CD4-positive, alpha-beta T cell treated with Interleukin-1 beta for 1 hour (primary cell): ENCODE results near the gene MLKL.
"Not testable (repeated sequence)": the region's sequence is repeated elsewhere in the genome, so short reads cannot be mapped to it uniquely, and the experiment has no call there.

Experiments
- DNase-seq, 2 donors: peaks; one replicate each; pipeline ENCODE4 v3.0.0-alpha.2; 2020 to 2022

MLKL gene

DNA sequence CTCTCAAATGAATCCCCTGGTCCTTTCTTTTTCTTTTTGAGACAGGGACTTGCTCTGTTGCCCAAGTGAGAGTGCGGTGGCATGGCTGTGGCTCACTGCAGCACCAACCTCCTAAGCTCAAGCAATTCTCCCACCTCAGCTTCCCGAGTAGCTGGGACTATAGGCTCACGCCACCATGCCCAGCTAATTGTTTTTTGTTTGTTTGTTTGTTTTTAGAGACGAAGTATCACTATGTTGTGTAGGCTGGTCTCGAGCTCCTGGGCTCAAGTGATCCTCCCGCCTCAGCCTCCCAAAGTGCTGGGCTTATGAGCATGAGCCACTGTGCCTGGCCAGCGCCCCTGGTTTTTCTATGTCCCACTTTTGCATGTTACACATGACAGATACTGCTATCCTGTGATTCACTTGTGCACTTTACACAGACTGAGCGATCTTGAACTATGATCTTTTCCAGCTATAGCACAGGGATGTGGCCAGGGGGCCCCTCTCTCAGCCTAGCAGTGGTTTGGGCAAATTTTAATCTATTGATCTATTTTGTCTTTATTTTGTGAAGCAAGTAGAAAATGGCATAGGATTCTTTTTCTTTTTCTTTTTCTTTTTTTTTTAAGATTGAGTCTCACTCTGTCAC is 31.3 kb upstream of the MLKL start:
- no peak for DNase-seq

DNA sequence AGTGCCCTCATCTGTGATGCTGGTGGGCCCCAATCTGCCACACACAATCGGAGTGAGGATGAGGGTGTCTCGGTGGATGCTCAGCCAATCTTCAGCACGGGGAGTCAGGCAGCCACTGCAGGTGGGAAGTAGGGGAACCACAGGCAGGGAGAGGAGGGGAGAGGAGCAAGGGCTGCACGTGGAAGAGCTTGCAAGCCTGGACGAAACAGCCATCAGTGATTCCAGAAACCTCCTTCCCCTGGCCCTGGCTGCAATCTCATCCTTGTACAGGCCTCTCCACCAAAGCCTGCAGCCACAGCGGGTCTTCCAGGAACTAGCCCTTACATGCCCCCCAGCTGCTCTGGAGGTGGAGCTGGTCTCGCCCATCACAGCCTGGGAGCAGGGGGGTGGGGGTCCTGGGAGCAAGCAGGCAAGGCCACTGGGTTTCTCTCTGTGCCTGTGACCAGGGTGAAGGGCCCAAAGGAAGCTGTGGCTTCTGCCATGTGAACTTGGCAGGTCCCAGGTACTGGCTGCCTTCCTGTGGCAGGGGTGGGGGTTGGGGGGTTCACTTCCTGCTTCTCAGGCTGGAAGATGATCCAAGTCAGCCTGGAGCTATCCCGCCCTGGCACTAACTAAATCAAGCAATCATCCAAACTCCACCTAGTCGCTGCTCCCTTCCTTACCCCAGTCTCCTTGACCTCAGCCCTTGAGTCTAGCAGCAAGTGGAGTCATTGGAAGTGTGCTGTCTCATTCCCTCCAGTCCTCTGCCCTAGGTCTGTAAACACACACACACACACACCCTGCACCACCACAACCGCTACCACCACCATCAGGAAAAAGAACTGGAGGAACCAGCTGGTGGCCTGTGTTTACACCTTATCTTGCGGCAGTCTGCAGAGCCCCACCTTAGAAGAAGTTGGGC is 29.4 kb upstream of the MLKL start:
- DNase-seq = no peak

DNA sequence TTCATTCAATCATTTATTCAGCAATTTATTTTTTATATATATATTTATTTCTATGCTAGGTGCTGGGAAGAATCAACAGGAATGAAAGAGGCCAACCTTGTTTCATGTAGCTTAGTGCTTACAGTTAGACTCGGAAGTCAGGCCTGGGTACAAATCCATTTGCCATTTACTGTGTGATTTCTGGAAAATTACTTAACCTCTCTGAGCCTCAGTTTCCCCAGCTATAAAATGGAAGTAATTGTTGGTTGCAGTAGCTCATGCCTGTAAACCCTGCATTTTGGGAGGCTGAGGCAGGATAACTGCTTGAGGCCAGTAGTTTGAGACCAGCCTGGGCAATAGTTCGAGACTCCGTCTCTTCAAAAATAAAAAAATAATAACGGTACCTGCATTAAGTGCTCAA is 27.2 kb upstream of the MLKL start:
- DNase-seq = no peak

DNA sequence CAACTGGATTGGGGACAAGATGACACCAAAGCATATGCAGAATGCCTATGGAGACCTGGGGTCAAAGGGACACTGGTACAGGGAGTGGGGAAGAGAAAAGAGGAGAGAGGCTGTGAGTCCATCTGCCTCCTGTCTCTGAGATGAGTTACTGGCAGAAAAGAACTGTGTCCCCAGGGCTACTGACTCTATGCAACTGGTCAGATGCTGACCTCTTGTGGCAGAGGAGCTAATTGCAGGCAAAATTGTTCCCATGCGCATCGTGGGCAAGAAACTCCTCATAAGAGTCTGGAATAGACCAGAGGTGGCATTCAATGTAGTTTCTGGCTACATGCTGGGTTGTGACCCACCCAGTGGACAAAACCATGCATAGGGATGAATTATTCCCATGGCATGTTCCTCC is 26.1 kb upstream of the MLKL start:
- DNase-seq = peak; percentile 22 to 33

DNA sequence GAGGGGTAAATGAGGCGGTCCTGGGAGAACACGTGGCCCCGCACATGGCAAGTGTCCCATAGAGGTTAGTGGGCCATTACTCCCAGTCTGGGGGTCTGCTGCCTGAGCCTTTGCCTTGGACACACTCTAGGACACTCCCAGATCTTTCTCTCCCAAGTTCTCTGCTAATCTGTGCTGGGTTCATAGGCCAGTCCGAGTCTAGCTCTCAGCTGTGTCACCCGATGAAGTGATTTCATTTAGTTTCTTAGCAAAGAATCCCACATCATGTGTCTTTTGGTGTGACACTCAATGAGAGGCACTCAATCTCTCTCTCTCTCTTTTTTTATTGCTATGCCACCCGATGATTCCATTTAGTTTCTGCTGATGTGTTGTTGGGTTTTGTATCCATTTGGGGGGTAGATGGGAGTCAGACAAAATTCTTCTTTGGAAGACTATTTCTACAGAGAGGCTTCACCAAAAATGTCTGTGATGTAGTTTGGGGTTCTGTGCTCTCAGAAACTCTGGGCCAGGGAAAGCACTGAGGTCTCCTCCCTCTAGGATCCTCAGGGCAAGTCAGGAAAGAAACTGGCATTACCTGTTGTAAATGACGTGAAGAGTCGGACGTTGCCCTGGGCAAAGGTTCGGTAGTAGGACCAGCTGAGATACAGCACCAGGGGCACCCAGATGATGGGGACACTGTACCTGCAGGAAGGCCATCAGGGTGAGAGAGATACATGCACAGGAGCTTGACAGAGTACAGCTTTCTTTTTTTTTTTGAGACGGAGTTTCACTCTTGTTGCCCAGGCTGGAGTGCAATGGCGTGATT is 25.2 kb upstream of the MLKL start:
- DNase-seq = no peak

DNA sequence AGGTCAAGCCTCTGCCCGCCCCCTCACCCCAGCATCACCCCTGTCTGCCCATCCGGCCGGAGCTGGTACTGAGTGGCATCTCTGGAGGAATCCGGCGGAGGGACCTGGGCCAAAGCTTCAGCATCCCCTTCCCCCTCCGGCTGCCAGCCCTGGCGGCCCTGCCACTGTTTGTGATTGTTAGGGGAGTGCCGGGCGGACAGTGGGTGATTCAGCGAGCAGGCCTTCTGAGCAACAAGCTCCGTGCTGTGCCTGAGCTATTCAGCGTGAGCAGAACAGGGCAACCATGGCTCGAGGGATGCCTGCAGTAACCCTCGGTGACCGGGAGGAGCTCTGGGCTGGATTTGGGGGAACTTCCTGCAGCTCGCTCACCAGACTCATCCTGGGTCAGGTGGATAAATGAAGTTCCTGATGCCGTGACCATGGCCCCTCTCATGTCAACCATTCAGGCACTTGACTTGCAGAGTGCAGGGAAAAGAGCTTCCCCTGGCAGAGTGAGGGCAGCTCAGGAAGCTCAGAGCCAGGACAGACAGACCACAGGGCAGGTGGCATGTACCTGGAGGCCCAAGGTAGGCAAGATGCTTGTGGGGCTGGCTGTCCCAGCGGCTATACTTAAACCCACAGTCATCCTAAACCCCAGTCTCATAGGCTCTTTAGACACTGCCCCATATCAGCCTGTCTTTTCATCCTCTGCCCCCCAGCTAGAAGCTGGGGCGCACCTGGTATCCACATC is 24.3 kb upstream of the MLKL start:
- no peak for DNase-seq

DNA sequence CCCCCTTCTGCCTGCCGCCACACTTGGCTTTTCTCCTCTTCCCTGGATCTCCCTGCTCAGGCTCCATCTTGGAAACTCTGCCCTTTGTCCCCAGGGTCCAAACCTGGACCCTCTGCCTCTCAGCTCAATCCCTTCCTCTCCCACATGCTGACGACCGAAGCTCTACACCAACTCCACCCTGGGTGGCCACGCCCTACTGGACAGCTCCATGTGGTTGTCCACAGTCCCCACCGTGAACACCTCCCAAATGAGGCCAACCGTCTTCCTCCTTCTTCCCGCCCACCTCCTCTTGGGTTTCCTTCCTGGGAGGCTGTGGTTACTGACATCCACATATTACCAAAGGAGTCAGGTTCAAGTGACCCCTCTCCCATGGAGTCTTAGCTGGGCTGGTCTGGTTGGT is 22.6 kb upstream of the MLKL start:
- no peak for DNase-seq

DNA sequence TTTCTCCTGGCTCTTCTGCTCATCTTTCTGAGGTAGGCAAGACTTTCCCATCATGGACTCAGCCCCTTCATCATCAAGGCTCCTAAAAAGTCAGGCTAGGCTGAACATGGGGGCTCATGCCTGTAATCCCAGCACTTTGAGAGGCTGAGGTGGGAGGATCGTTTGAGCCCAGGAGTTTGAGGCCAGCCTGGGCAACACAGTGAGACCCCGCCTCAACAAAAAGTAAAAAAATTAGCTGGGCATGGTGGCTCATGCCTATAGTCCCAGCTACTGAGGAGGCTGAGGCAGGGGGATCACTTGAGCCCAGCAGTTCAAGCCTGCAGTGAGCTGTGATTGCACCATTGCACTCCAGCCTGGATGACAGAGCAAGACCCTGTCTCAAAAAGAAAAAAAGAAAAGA is 21.5 kb upstream of the MLKL start:
- not testable (repeated sequence) for DNase-seq

DNA sequence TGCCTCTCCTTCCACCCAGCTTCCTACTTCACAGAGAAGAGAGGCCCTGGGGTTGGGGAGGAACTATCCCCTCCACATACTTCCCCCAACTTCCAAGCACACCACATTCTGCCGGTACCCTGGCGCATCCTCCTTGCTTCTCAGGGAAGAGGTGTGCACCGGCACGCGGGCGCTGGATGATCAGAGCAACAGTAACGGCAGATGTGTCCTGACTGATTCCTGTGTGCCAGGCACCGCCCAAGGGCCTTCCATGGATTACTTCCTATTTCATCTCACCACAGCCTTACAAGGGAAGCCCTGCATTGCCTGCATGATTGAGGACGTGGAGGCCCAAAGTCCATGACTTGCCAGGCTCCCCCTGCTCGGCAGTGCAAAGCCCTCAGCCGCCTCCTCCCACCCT is 21.1 kb upstream of the MLKL start:
- DNase-seq = no peak

DNA sequence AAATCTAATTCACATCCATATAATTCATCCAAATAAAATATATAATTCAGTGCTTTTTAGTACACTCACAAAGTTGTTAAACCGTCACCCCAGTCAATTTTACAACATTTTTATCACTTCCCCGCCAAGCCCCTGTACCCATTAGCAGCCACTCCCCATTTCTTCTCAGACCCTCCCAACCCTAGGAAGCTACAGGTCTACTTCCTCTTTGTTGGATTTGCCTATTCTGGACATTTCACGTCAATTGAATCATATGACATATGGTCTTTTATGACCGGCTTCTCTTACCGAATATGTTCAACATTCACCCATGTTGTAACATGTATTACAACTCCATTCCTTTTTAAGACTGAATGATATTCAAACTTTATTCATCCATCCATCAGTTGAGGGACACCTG is 19.9 kb upstream of the MLKL start:
- DNase-seq = no peak

DNA sequence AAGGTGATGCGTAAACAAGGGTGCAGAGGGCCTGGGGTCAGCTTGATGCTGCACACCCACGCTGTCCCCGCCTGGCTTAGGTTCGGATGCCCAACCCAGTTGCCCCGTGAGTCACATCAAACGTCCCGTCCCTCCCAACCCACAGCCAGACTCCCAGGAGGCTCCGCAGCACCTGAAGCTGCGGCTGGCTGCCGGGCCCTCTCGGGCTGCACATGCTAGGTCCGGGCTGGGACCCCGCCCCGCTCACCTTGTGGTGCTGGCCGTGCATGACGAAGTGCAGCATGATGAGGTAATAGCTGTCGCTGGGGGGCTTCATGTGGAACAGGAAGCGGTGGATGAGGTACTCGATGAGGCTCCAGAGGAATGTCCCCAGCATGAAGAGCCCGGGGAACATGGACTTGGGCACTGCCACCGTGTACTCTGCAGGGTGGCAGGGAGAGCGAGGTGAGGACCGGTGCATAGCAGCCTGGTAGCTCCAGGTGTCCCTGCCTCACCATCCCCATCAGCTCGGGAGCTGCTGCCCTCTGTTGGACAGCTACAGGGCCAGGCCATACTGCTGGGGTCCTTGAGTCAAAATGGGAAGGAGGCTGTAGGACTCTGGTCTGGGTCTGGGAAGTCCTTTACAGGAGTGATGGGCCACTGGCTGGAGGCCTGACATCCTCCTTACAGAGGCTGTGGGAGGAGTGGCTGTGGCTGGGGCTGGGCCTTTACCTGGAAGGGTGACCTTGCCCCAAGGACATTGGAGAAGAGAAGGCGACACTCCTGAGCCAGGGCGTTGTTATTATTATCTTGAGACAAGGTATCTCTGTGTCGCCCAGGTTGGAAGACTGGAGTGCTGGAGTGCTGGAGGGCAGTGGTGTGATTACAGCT is 18.3 kb upstream of the MLKL start:
- DNase-seq = no peak

DNA sequence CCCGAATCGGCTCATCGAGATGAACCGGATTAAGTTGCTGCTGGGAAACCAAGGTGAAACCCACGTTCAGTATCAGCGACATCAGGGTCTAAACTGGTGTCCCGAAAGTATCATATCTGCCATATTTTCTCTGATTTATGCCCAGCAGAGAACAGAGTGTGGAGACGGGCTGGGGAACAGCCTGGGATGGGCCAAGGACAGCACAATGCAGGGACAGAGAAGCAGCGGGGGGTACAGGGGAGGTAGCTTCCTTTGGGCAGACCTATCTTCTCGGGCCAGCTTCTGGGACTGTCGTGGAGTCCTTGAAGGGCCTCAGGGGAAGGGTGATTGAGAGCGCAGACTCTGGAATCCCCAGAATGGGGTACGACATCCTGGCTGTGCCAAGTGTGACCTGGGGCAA is 17.5 kb upstream of the MLKL start:
- no peak for DNase-seq

DNA sequence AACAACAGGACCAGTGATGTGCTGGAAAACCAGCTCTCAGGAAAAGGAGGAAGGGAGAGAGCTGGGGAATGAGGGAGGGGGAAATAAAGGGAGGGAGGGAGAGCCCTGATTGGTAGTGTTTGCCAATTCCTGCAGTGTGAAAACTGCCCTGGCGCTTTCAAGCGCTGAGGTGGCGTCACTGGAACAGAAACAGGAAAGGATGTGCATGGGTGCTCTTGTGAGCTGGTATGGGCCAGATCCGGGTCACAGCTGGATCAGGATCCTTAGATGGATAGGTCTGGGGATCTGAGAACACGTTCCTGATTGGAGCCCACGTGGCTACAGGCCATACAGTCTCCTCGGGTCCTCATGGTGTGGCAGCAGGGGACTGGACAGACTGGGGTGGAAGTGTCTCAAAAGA is 16.7 kb upstream of the MLKL start:
- no peak for DNase-seq

DNA sequence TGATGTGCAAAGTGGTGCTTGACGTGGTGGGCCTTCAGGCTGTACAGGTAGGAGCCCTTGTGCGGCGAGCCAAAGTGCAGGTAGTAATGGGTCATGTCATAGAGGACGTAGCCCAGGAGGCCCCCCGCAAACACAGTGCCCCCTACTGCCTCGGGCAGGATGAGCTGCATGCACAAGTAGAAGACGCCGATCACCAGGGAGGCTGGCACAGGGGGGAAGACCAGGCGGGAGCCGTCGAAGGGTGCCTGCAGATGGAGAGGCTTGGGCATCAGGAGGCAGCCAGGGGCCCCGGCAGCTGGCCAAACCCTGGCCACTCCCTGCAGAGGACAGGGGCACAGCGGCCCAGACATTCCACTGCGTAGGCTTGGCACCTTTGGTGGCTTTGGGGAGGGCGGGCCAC is 15.7 kb upstream of the MLKL start:
- no peak for DNase-seq

DNA sequence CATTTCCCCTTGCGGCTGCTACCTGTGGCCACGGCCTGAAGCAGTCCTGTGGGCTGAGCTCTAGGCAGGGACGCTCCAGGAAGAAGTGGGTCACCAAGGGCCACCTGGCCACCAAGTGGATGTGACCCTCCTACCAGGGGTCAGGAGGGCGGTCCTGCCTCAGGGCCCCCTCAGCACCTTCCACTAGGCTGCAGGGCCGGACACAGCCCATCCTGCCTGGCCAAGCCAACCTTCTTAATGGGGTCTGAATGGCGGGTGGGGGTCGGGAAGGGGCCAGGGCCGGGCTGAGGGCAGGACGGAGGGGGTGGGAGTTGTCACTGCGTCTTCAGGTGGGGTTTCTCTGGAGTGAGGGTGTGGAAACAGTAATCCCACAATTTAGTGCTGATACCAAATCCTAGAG is 13.2 kb upstream of the MLKL start:
- no peak for DNase-seq

DNA sequence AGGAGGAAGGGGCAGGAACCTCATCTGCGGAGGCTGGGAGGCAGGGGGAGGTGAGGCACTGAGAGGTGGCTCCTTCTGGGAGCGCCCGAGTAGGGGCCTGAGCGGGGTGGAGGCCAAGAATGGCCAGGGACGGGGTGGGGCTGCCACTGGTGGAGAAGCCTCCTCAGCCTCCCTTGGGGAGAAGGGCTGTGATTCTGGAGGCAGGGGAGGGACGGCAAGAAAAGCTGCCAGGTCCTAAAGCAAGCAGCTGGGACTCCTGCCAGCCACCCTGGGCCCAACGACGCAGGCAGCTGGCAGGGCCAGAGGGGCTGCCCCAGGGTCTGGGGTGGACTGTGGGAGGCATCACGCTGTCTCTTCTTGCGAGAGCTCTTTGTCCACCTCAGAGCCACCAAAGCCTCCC is 12.7 kb upstream of the MLKL start:
- DNase-seq = no peak

DNA sequence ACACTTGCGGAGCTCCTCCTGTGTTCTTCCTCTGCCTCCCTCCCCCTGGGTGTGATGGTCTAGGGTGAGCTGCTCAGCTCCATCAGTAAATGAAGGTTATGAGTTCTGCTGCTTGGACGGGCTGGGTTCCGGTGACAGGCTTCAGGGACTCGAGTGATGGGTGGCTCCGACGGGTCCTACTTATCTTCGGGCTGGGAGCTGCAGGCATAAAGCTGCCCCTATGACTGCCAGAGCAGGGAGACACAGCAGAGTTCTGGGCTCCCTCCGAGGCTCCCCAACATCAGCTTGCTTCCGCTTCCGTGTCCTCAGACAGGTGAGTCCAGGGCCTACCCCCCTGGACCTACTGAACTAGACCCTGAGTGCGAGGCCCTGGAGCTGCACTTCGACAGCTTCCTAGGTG is 11.3 kb upstream of the MLKL start:
- DNase-seq = no peak

DNA sequence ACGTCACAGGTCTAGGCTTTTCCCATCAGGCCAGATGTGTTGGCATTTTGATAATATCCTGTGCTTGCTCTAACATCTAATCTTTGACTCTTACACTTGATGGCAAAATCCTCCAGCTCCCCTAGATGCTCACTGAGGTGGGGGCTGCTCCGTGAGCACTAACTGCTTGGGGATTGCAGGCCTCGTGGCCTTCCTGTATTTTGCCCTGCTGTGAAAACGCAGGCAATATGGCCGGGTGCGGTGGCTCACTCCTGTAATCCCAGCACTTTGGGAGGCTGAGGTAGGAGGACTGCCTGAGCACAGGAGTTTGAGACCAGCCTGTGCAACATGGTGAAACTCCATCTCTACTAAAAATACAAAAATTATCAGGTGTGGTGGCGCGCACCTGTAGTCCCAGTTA is 9.7 kb upstream of the MLKL start:
- DNase-seq = no peak

DNA sequence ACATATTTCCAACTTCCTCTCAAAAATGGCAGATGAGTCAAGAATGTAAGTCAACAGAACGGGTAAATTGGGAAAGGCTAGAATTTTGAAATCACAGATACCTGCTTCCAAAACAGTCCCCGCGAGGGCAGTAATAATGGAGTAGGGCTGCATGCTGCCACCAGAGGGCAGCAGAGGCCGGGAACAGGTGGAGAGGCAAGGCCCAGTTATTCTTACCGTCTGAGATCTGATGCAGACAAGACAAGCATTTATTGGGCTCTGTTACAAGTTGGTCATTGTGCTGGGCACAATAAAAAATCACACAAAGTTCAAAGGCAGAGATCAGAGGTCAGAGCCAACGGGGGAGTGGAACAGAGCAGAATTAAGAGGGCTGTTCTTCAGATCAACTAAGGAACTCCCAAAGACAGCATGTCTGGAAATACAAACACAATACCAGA is 8.8 kb upstream of the MLKL start:
- DNase-seq = peak; percentile 79 to 83

DNA sequence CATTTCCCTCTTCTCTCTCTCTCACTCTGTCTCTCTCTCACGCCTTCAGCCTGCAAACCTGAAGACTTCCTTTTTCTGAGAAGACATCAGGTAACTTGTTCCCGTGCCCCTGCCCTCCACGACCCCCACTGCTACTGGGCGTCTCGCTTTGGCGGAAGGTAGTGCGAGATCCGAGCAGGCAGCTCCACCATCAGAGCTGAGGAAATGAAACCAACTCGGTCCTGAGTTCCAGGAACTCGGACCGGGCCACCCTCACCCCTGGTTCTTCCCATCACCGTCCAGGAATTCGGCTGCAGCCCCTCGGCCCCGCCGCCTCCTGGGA is 585 bp downstream of the MLKL start:
- peak; percentile 15 to 23 for DNase-seq

DNA sequence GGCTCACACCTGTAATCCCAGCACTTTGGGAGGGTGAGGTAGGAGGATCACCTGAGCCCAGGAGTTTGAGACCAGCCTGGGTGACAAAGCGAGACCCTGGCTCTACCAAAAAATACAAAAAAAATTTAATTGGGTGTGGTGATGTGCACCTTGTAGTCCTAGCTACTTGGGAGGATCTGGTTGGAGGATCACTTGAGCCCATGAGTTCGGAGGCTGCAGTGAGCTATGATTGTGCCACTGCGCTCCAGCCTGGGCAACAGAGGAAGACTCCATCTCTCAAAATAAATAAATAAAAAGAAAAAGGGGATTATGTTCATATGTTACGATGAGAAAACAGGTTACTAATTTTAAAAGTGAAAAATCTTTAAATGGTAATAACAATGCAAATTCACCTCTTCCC is 996 bp downstream of the MLKL start:
- no peak for DNase-seq

DNA sequence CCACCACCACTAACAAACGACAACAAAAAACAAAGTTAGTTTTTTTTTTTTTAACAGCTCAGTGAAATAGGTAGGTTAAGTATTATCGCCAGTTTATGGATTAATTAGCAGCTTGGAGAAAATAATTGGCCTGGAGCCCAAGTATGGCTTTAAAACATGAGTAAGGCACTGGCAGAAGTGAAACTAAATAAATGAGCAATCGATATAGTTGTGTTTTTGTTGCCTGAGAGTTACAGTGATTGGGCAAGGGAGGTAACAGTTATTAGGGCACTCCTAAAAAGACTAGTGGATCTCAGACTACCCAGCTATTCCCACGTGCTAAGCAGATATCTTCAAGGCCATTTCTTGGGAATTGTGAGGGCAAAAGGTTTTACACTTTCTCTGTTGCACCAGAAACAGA is 2.4 kb downstream of the MLKL start:
- DNase-seq = no peak
